ENCODE measurements around the gene KNTC1.
A peak's percentile ranks its signal among the peaks of the same experiment; 100 is the strongest.
"Not testable (repeated sequence)": the region's sequence is repeated elsewhere in the genome, so short reads cannot be mapped to it uniquely, and the experiment has no call there.

The KNTC1 gene, protein sequence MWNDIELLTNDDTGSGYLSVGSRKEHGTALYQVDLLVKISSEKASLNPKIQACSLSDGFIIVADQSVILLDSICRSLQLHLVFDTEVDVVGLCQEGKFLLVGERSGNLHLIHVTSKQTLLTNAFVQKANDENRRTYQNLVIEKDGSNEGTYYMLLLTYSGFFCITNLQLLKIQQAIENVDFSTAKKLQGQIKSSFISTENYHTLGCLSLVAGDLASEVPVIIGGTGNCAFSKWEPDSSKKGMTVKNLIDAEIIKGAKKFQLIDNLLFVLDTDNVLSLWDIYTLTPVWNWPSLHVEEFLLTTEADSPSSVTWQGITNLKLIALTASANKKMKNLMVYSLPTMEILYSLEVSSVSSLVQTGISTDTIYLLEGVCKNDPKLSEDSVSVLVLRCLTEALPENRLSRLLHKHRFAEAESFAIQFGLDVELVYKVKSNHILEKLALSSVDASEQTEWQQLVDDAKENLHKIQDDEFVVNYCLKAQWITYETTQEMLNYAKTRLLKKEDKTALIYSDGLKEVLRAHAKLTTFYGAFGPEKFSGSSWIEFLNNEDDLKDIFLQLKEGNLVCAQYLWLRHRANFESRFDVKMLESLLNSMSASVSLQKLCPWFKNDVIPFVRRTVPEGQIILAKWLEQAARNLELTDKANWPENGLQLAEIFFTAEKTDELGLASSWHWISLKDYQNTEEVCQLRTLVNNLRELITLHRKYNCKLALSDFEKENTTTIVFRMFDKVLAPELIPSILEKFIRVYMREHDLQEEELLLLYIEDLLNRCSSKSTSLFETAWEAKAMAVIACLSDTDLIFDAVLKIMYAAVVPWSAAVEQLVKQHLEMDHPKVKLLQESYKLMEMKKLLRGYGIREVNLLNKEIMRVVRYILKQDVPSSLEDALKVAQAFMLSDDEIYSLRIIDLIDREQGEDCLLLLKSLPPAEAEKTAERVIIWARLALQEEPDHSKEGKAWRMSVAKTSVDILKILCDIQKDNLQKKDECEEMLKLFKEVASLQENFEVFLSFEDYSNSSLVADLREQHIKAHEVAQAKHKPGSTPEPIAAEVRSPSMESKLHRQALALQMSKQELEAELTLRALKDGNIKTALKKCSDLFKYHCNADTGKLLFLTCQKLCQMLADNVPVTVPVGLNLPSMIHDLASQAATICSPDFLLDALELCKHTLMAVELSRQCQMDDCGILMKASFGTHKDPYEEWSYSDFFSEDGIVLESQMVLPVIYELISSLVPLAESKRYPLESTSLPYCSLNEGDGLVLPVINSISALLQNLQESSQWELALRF (N-terminal part only)

DNA sequence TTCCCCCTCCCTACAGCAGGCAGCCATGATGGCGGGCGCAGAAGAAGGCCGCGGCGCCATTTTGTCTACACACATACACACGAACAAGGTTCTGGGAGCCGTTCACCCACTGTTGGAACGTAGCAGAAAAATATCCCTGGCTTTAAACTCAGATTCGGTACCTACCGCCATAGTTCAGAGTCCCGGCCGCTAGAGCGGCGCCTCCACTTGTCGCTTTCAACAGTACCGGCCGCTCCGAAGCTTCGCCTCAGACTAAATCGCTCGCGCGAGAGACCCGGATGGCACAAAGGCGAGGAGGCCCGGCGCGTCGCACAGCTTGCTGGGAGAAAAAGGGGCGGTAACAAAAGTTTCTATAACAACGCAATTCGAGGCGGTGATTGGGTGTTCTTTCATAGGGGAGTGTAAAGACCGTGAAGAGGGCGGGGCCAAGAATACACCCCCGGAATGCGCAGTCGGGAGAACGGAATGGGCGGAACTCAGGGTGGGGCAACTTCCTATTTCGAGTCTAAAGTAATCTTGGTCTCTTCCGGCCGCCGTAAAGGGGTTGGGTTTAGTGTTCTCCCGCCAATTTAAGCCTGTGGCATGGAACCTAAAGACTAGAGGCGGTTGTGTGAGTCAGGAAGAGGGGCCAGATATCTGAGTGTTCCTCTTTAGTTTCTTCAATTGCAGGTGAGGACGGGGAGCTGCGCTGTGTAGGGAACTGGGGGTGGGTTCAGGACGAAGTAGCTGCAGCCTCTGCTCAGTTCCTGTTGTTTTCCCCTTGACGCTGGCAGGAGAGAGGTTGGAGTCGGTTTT is at the start of gene KNTC1, which contains the start of gene RSRC2:
Gene KNTC1 (plus strand): TSS at position 567 of the 795 bp plus-strand sequence. CDS start 2,815 bp downstream, outside the sequence.
Gene RSRC2 (minus strand): TSS at position 254 of the 795 bp plus-strand sequence. CDS start 83 bp downstream, at position 171.
- DNase-seq (ENCODE audit: low read depth, low spot score), result peak; percentile 98

DNA sequence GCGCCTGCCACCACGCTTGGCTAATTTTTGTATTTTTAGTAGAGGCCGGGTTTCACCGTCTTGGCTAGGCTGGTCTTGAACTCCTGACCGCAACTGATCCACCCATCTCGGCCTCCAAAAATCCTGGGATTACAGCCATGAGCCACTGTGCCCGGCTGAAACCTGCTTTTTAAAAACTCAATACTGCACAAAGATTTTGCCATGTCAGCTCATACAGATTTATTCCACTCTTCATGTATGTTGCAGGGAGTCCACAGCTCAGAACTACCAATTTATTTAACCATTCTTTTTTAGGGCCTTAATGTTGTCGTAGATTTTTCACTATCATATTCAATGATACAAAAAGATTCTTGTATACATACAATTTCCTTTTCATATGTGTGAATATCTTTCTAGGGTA is 46.3 kb upstream of the KNTC1 start:
- no peak for DNase-seq (ENCODE audit: low read depth, low spot score)

- no peak for DNase-seq (ENCODE audit: low read depth, low spot score)
These were observed 45.2 kb upstream of the KNTC1 start for GRCh38 chr12:122481861-122482260.

DNA sequence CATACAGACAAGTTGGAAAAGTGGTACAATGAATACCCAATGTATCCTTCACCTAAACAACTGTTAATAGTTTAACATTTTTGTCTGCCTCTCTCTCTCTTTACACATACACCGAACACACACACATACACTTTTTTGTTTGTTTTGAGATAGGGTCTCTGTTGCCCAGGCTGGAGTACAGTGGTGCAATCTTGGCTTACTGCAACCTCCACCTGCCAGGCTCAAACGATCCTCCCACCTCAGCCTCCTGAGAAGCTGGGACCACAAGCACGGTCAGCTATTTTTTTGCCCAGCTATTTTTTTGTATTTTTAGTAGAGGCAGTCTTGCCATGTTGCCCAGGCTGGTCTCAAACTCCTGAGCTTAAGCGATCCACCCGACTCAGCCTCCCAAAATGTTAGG is 43.1 kb upstream of the KNTC1 start:
- DNase-seq (ENCODE audit: low read depth, low spot score), result no peak

DNA sequence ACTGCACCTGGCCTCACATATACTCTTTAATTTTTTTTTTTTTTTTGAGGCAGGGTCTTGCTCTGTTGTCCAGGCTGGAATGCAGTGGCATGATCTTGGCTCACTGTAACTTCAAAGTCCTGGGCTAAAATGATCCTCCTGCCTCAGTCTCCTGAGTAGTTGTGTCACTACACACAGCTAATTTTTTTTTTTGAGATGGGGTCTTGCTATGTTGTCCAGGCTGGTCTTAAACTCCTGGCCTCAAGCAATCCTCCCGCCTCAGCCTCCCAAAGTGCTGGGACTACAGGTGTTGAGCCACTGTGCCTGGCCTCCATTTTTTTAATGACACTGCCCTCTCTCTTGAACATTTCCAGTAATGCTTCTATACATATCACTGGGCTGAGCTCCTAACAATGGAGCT is 42.7 kb upstream of the KNTC1 start:
- not testable (repeated sequence) for DNase-seq (ENCODE audit: low read depth, low spot score)

DNA sequence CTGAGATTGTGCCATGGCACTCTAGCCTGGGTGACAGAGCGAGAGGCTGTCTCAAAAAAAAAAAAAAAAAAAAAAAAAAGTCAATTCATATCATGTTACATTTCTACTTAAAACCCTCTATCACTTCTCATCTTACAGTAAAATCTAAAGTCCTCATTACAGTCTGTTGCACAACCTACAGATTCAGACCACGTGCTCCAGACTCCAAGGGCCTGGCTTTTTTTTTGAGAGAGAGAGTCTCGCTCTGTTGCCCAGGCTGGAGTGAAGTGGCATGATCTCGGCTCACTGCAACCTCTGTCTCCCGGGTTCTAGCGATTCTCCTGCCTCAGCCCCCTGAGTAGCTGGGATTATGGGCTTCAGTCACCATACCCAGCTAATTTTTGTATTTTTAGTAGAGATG is 40.7 kb upstream of the KNTC1 start:
- not testable (repeated sequence) for DNase-seq (ENCODE audit: low read depth, low spot score)

GRCh38 chr12:122486805-122487426 is 40.1 kb upstream of the KNTC1 start:
- DNase-seq (ENCODE audit: low read depth, low spot score), result no peak

DNA sequence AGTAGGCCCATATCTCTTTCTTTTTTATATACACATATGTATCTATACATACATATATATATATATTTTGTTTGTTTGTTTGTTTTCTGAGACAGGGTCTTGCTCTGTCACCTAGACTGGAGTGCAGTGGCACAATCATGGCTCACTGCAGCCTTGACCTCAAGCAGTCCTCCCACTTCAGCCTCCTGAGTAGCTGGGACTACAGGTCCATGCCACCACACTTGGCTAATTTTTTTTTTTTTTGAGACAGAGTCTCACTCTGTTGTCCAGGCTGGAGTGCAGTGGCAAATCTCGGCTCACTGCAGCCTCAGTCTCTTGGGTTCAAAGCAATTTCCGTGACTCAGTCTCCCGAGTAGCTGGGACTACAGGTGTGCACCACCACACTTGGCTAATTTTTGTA is 39.2 kb upstream of the KNTC1 start:
- DNase-seq (ENCODE audit: low read depth, low spot score), result not testable (repeated sequence)

GRCh38 chr12:122489038-122489437 is 38.0 kb upstream of the KNTC1 start:
- DNase-seq (ENCODE audit: low read depth, low spot score), result no peak

- no peak for DNase-seq (ENCODE audit: low read depth, low spot score)
These were observed 35.1 kb upstream of the KNTC1 start for GRCh38 chr12:122491991-122492390.

DNA sequence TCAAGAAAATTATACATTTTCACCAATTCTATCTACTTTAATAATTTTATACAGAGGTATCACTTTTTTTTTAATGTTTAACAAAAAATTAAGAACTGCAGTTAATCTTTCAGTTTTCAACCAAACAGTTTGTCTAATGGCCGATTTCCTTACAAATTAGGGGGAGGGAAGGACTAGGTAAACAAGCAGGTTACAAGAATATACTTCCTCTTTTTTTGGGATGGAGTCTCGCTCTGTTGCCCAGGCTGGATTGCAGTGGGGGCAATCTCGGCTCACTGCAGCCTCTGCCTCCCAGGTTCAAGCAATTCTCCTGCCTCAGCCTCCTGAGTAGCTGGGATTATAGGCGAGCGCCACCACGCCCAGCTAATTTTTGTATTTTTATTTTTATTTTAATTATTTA is 33.8 kb upstream of the KNTC1 start:
- DNase-seq (ENCODE audit: low read depth, low spot score), result not testable (repeated sequence)

DNA sequence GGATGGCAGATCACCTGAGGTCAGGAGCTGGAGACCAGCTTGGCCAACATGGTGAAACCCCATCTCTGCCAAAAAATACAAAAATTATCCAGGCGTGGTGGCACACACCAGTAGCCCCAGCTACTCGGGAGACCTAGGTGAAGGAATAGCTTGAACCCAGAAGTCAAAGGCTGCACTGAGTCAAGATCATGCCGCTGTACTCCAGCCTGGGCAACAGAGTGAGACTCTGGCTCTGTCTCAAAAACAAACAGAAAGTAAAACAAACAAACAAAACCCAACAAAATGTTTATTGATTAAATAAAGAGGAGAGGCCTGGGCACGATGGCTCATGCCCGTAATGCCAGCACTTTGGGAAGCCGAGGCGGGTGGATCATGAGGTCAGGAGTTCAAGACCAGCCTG is 31.8 kb upstream of the KNTC1 start:
- no peak for DNase-seq (ENCODE audit: low read depth, low spot score)

DNA sequence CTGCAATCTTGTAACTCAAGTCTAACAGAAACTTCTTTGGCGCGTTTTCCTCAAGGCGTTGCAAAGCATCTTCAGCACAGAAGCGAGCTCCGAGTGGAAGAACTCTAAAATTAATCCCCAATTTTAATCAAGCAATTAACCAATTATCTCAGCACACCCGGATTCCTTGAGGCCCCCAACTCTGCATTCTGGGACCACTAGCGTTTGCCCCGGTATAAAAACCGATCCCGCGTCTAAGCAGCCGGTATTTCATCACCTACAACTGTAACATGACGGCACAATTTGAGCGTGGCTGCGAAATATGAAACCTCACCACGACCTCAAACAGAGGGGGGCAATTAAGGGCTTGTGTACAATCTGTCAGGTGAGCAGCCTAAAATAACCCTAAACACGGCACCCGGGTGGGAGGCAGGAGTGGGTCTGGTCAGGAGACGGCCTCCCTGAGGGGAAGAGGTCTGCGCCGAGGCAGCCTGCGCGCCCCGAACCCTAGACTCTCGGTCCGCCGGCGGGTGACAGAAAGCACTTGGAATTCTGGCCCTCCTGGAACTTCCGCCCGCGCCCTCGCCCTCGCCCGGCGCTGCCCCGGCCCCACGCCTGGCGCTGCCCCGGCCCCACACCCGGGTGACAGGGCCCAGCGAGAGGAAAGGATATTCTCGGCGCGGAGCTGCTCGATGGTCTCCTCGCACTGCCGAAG is 26.9 kb upstream of the KNTC1 start:
- no peak for DNase-seq (ENCODE audit: low read depth, low spot score)

GRCh38 chr12:122500685-122501488 is 26.2 kb upstream of the KNTC1 start, which contains the start of gene ZCCHC8:
TSS of gene ZCCHC8 (minus strand) at chr12:122500932. CDS start at chr12:122500840, 92 bp downstream.
- DNase-seq (ENCODE audit: low read depth, low spot score), result peak; percentile 92

GRCh38 chr12:122501489-122501989 is 25.5 kb upstream of the KNTC1 start:
- DNase-seq (ENCODE audit: low read depth, low spot score), result no peak

DNA sequence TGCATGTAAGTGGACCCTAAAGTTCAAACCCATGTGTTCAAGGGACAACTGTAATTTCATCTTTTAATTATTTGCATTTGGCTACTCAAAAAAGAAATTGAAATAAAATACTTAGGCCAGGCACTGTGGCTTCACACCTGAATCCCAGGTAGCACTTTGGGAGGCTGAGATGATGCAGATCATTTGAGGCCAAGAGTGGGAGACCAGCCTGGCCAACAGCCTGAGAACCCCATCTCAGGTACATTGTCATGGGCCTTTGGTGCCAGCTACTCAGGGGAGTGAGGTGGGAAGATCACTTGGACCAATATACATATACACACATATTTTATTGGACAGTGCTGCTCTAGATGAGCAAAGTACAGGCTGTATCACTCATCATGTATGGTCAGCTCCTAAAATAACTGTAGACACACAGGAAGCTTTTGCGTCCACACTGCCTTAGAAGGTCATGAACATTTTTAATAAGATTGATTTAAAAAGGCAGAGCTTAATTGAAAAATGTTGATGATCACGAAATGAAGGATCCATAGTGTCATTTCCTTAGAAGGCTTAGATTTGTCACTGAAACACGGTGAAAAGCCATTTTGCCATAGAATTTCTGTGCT is 23.8 kb upstream of the KNTC1 start:
- DNase-seq (ENCODE audit: low read depth, low spot score), result no peak

DNA sequence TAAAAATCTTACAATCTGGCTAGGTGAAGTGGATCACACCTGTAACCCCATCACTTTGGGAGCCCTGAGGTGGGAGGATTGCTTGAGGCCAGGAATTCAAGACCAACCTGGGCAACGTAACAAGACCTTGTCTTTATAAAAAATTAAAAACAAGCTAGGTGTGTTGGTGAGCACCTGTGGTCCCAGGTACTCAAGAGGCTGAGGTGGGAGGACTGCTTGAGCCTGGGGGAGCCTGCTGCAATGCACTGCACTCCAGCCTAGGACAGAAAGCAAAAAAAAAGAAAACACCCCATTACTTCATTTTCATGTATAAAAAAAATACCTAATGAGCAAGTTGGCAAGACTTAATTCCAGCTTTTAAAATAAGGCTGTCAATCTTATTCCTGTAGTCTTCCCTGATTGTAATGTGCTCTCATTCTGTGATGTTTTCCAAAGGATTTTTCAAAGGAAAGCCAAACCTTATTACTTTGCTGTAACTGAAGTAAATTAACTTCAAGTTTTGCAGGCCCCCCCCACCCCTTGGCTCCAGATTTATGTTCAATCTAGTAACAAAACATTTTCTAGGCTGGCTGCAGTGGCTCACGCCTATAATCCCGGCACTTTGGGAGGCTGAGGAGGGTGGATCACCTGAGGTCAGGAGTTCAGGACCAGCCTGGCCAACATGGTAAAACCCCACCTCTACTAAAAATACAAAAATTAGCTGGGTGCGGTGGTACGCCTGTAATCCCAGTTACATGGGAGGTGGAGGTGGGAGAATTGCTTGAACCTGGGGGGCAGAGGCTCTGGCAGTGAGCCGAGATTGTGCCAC is 23.1 kb upstream of the KNTC1 start:
- no peak for DNase-seq (ENCODE audit: low read depth, low spot score)

Measured in brain pericyte (primary cell).